ENCODE measurements around the gene EYS.

DNA sequence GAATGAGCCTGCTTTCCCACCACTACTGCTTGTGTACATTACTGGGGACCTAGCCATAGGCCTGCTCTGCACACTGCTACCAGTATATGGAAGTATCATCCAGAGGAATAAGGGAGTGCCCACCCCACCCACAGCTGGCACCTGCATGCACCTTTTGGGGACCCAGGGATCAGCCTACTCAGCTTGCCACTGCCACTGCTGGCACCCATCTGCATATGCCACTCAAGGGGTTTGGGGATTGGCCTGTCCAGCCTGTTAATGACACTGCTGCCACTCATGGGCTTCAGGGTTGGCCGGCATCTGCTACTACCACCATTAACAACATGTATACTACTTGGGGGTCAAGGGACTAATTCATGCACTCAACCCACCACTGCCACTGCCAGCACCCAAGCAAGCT lies 1239.4 kb downstream of the EYS start:
- TF ChIP-seq, protein P1, sequence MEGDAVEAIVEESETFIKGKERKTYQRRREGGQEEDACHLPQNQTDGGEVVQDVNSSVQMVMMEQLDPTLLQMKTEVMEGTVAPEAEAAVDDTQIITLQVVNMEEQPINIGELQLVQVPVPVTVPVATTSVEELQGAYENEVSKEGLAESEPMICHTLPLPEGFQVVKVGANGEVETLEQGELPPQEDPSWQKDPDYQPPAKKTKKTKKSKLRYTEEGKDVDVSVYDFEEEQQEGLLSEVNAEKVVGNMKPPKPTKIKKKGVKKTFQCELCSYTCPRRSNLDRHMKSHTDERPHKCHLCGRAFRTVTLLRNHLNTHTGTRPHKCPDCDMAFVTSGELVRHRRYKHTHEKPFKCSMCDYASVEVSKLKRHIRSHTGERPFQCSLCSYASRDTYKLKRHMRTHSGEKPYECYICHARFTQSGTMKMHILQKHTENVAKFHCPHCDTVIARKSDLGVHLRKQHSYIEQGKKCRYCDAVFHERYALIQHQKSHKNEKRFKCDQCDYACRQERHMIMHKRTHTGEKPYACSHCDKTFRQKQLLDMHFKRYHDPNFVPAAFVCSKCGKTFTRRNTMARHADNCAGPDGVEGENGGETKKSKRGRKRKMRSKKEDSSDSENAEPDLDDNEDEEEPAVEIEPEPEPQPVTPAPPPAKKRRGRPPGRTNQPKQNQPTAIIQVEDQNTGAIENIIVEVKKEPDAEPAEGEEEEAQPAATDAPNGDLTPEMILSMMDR (IDR thresholded peaks at IDR 0.05) = no peak
- TF ChIP-seq POLR2A (IDR thresholded peaks at IDR 0.05) = no peak
